Measurements from ENCODE around the gene RBMS1.
"Not testable (repeated sequence)": the region's sequence is repeated elsewhere in the genome, so short reads cannot be mapped to it uniquely, and the experiment has no call there.

The RBMS1 gene

GRCh38 chr2:160502478-160502877, 8.9 kb upstream of the RBMS1 start:
- DNase-seq (ENCODE audit: low spot score), result no peak
- FAIRE-seq, result no peak

- FAIRE-seq (no peak), DNase-seq (ENCODE audit: low spot score) (no peak)
Observed at GRCh38 chr2:160501370-160501769, 7.8 kb upstream of the RBMS1 start.

- DNase-seq (ENCODE audit: low spot score), result no peak
- FAIRE-seq, result no peak
Observed at GRCh38 chr2:160499865-160500264, 6.3 kb upstream of the RBMS1 start.

GRCh38 chr2:160498137-160498536, 4.5 kb upstream of the RBMS1 start:
- FAIRE-seq, result no peak
- no peak for DNase-seq (ENCODE audit: low spot score)

- DNase-seq (ENCODE audit: low spot score) (no peak), FAIRE-seq (peak; percentile 58)
Observed at GRCh38 chr2:160494201-160494644, 616 bp upstream of the RBMS1 start.

- DNase-seq (ENCODE audit: low spot score), result peak; percentile 79
- no peak for FAIRE-seq
Observed at GRCh38 chr2:160492401-160493226, 993 bp downstream of the RBMS1 start.

- FAIRE-seq (no peak), DNase-seq (ENCODE audit: low spot score) (peak; percentile 24)
Observed at GRCh38 chr2:160491911-160492371, 1.7 kb downstream of the RBMS1 start.

- no peak for DNase-seq (ENCODE audit: low spot score)
- FAIRE-seq, result no peak
Observed at GRCh38 chr2:160490733-160491685, 2.6 kb downstream of the RBMS1 start.

- no peak for FAIRE-seq
Observed at GRCh38 chr2:160489111-160489510, 4.5 kb downstream of the RBMS1 start.

GRCh38 chr2:160488289-160488688, 5.3 kb downstream of the RBMS1 start:
- not testable (repeated sequence) for FAIRE-seq; DNase-seq (ENCODE audit: low spot score)

More at GRCh38 chr2:160489111-160489510, 4.5 kb downstream of the RBMS1 start:
- no peak for DNase-seq (ENCODE audit: low spot score)

GRCh38 chr2:160486341-160486740, 7.3 kb downstream of the RBMS1 start:
- no peak for FAIRE-seq
- no peak for DNase-seq (ENCODE audit: low spot score)

GRCh38 chr2:160484859-160485520, 8.6 kb downstream of the RBMS1 start:
- FAIRE-seq, result no peak
- DNase-seq (ENCODE audit: low spot score), result no peak

- no peak for FAIRE-seq
- DNase-seq (ENCODE audit: low spot score), result no peak
Observed at GRCh38 chr2:160482673-160483072, 10.9 kb downstream of the RBMS1 start.

GRCh38 chr2:160479269-160479668, 14.3 kb downstream of the RBMS1 start:
- no peak for FAIRE-seq

GRCh38 chr2:160478660-160479059, 14.9 kb downstream of the RBMS1 start:
- no peak for DNase-seq (ENCODE audit: low spot score)
- no peak for FAIRE-seq

More at GRCh38 chr2:160479269-160479668, 14.3 kb downstream of the RBMS1 start:
- DNase-seq (ENCODE audit: low spot score), result no peak

- FAIRE-seq, result no peak
- peak; percentile 11 for DNase-seq (ENCODE audit: low spot score)
Observed at GRCh38 chr2:160477032-160477431, 16.6 kb downstream of the RBMS1 start.

- FAIRE-seq (no peak), DNase-seq (ENCODE audit: low spot score) (no peak)
Observed at GRCh38 chr2:160474891-160475787, 18.5 kb downstream of the RBMS1 start.

GRCh38 chr2:160474319-160474645, 19.3 kb downstream of the RBMS1 start:
- DNase-seq (ENCODE audit: low spot score) (no peak), FAIRE-seq (no peak)

GRCh38 chr2:160473468-160474318, 19.9 kb downstream of the RBMS1 start:
- no peak for DNase-seq (ENCODE audit: low spot score)
- FAIRE-seq, result no peak
